Measurements from ENCODE around the gene GPR17. TPM values are rescaled to one million over a fixed set of nuclear protein-coding genes. Genes with fewer than 3 reads are reported as not detected.

Gene GPR17
- total and polyA plus RNA-seq, 9 of the 15 experiments (the other 6 are each of a cell fraction or from before 2014, with no cell fraction given) = not detected

GRCh38 chr2:127637725-127638252 lies 8.2 kb upstream of the GPR17 start (continued):
- TF ChIP-seq JUN (IDR thresholded peaks at IDR 0.05; ENCODE audit: borderline replicate concordance, low read depth, low read length) (peak; percentile 80), JUN (CRISPR knock-in tag; IDR thresholded peaks at IDR 0.05; ENCODE audit: borderline replicate concordance) (no peak), FOXJ3 (CRISPR knock-in tag; IDR thresholded peaks at IDR 0.05) (no peak), E2F6 (IDR thresholded peaks at IDR 0.05; ENCODE audit: borderline replicate concordance in 1 of 2, extremely low read depth in 1 of 2, insufficient read depth in 1 of 2, insufficient read length in 1 of 2, low read depth in 1 of 2, low read length in 1 of 2, poor library complexity in 1 of 2, severe bottlenecking in 1 of 2) (peak in 1 of 2 experiments; percentile 13), JUND (IDR thresholded peaks at IDR 0.05; ENCODE audit: borderline replicate concordance, low read depth, low read length) (peak; percentile 84), JUND (tag; IDR thresholded peaks at IDR 0.05; ENCODE audit: borderline replicate concordance, low read depth, low read length) (peak; percentile 79; the same call in 1 of the 3 replicates), CREM (IDR thresholded peaks at IDR 0.05; ENCODE audit: low read depth) (no peak), SMAD4 (CRISPR knock-in tag; conservative IDR thresholded peaks at IDR 0.05) (peak; percentile 40; the same call in 1 of the 2 replicates), ZBTB1 (CRISPR knock-in tag; IDR thresholded peaks at IDR 0.05; ENCODE audit: borderline replicate concordance, low read depth) (0 out of 2 replicates have a peak, but pooled peaks have one; percentile 1), TCF3 (CRISPR knock-in tag; IDR thresholded peaks at IDR 0.05) (no peak)
- TF ChIP-seq, protein P1, sequence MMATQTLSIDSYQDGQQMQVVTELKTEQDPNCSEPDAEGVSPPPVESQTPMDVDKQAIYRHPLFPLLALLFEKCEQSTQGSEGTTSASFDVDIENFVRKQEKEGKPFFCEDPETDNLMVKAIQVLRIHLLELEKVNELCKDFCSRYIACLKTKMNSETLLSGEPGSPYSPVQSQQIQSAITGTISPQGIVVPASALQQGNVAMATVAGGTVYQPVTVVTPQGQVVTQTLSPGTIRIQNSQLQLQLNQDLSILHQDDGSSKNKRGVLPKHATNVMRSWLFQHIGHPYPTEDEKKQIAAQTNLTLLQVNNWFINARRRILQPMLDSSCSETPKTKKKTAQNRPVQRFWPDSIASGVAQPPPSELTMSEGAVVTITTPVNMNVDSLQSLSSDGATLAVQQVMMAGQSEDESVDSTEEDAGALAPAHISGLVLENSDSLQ (IDR thresholded peaks at IDR 0.05) = 0 out of 2 replicates have a peak, but pooled peaks have one; percentile 24
- TF ChIP-seq, protein P2, sequence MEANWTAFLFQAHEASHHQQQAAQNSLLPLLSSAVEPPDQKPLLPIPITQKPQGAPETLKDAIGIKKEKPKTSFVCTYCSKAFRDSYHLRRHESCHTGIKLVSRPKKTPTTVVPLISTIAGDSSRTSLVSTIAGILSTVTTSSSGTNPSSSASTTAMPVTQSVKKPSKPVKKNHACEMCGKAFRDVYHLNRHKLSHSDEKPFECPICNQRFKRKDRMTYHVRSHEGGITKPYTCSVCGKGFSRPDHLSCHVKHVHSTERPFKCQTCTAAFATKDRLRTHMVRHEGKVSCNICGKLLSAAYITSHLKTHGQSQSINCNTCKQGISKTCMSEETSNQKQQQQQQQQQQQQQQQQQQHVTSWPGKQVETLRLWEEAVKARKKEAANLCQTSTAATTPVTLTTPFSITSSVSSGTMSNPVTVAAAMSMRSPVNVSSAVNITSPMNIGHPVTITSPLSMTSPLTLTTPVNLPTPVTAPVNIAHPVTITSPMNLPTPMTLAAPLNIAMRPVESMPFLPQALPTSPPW (CRISPR knock-in tag; IDR thresholded peaks at IDR 0.05) = peak; percentile 21
- TF ChIP-seq, protein P3, sequence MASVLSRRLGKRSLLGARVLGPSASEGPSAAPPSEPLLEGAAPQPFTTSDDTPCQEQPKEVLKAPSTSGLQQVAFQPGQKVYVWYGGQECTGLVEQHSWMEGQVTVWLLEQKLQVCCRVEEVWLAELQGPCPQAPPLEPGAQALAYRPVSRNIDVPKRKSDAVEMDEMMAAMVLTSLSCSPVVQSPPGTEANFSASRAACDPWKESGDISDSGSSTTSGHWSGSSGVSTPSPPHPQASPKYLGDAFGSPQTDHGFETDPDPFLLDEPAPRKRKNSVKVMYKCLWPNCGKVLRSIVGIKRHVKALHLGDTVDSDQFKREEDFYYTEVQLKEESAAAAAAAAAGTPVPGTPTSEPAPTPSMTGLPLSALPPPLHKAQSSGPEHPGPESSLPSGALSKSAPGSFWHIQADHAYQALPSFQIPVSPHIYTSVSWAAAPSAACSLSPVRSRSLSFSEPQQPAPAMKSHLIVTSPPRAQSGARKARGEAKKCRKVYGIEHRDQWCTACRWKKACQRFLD (CRISPR knock-in tag; IDR thresholded peaks at IDR 0.05) = peak; percentile 62; the same call in 1 of the 2 replicates

Measured in K562 (cell line).